Measurements from ENCODE around the gene LAMA4.

The LAMA4 gene

GRCh38 chr6:112065426-112065986 lies 188.9 kb downstream of the LAMA4 start:
- H3K4me3 ChIP-seq (replicated peaks in 1 of 2; ENCODE audit: low read depth in 2 of 2, low read length in 2 of 2) = no peak overlapping the region
- DNase-seq (ENCODE audit: low read depth in 2 of 2) = no peak
- no peak for TF ChIP-seq CTCF (IDR thresholded peaks at IDR 0.05; ENCODE audit: low read depth, low read length)

GRCh38 chr6:112062966-112063365 lies 191.4 kb downstream of the LAMA4 start:
- DNase-seq (ENCODE audit: low read depth in 2 of 2) = no peak
- no peak overlapping the region for H3K4me3 ChIP-seq (replicated peaks in 1 of 2; ENCODE audit: low read depth in 2 of 2, low read length in 2 of 2)
- TF ChIP-seq CTCF (IDR thresholded peaks at IDR 0.05; ENCODE audit: low read depth, low read length) = no peak

GRCh38 chr6:112061605-112062004 lies 192.8 kb downstream of the LAMA4 start:
- H3K4me3 ChIP-seq (replicated peaks in 1 of 2; ENCODE audit: low read depth in 2 of 2, low read length in 2 of 2) = no peak overlapping the region
- no peak for TF ChIP-seq CTCF (IDR thresholded peaks at IDR 0.05; ENCODE audit: low read depth, low read length)
- peak in 1 of 2 donors; percentile 62 for DNase-seq (ENCODE audit: low read depth in 2 of 2)

Data from cardiac fibroblast (primary cell).